Stromal cell of bone marrow (primary cell): ENCODE data around the gene TUBB4A.
"Not testable (repeated sequence)": the region's sequence is repeated elsewhere in the genome, so short reads cannot be mapped to it uniquely, and the experiment has no call there.

Source experiments
- DNase-seq: peaks from one replicate; pipeline ENCODE4 v3.0.0-alpha.2; 2012; ENCODE audit warnings: low read depth

The TUBB4A gene

DNA sequence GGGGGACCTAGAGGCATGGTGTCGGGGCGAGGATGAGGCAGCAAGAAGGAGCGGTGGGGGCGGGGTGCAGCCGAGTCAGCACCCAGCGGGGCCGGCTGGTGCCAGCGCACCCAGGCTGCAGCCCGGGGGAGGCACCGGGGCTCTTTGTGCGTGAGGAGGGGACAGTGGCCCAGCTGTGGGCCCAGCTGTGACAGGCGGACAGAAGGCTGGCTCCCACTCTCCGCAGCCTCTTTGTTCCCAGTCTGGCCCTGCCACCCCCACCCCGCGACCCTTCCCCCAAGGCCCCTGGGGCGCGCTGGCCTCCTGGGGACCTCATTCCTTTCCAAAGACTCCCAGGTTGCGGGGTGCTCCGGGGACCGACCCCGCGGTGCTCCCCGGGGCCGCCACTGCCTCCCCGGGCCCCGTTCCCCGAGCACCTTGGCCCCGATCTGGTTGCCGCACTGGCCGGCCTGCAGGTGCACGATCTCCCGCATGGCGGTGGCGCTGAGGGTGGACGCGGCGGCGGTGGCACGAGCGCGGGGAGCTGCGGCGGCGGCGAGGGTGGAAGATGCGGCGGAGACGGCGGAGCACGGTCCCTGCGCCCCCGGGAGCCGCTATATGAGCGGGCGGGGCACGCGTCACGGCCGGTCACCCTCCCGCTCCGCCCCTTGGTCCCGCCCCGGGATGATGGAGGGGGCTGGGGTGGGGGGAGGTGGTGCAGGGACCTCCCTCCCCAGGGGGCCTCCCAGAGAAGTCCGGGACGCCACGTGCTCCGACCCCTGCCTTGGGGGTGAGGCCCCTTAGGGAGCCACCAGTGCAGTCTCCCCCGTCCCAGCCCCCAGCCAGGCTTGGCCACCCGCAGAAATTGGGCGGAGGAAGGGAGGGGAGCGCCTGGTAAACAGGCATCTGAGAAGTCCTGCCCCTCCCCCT, at the start of gene TUBB4A:
Gene TUBB4A, minus strand, starts transcription at position 570 of the 909 bp plus-strand sequence. Its CDS starts 97 bp downstream, at position 473.
- no peak for DNase-seq

DNA sequence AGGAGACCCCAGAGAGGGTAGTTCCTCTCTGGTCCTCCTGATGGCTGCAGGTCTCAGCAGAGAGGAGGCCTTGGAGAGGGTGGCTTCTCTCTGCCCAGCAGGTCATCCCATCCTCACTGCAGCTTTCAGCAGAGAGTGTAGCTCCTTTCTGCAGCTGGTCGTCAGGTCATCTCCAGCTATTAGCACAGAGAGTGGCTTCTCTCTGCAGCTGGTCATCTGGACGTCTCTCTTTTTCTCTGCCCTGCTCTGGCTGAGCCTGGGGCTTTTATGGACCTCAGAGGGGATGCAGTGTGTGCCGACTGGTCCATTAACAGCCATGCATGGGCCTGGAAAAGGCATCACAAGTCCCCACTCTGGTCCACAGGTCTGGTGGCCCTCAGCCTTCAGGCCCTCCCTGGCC, 49.0 kb upstream of the TUBB4A start:
- no peak for DNase-seq

GRCh38 chr19:6550679-6551078, 48.6 kb upstream of the TUBB4A start:
- DNase-seq, result not testable (repeated sequence)

DNA sequence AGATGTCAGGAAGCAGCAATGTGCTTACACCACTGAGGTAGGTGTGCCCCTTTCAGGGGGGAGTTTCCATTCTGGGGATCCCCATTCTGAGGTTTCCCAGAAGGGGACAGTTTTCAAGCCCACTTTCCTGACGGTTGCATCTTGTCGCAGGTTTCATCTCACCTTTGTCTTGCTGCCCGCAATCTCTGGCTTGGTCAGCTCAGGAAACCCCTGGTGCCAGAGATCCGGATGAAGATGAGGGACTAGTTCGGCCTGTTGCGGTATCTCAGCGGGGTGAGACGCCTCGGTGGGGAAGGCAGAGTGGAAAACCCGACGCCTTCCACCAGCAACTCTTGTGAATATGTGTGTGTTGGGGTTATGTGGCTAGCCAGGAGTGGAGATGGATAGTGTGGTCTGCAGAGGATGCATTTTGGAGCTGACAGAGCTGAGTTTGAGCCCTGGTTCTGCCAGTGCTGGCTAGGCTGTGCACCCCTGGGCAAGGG, 41.8 kb upstream of the TUBB4A start:
- no peak for DNase-seq

DNA sequence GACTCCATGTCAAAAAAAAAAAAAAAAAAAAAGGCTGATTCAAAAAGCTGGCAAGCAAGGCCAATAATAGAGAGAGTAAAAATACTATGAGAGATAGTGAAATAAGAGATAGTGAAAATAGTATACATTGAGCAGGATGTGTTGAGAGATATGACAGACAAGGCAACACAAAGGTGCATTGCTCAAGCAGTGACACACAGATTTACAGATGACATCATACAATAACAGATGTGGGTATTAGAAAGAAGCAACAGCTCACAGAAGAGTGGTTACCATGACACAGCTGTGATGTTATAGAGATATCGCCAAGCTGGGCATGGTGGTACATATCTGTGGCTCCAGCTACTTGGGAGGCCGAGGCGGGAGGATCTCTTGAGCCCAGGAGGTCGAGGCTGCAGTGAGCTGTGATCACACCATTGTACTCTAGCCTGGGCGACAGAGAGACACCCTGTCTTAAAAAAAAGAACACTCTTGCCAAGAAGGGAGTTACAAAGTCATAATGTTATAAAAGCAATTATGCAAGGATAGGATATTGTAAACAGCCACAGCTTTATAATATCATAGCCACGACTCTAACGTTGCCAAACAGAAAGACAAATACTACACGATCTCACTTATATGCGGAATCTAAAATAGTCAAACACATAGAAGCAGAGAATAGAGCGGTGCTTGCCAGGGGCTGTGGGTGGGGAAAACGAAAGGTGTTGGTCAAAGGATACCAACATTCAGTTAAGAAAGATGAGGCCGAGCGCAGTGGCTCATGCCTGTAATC, 39.0 kb upstream of the TUBB4A start:
- no peak for DNase-seq

- no peak for DNase-seq
Measured at GRCh38 chr19:6539514-6539913, 37.4 kb upstream of the TUBB4A start.

- DNase-seq, result no peak
Measured at GRCh38 chr19:6535558-6536137, 33.5 kb upstream of the TUBB4A start.

DNA sequence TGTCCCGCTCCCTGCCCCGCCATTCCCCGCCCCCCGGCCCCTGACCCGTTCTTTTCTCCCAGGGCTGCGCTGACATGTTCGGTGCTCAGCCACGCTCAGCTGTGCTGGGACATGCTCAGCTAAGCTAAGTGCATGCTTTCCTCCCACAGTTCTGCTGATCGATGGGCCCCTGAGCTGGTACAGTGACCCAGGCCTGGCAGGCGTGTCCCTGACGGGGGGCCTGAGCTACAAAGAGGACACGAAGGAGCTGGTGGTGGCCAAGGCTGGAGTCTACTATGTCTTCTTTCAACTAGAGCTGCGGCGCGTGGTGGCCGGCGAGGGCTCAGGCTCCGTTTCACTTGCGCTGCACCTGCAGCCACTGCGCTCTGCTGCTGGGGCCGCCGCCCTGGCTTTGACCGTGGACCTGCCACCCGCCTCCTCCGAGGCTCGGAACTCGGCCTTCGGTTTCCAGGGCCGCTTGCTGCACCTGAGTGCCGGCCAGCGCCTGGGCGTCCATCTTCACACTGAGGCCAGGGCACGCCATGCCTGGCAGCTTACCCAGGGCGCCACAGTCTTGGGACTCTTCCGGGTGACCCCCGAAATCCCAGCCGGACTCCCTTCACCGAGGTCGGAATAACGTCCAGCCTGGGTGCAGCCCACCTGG, 32.5 kb upstream of the TUBB4A start:
- DNase-seq, result no peak

GRCh38 chr19:6533746-6534418, 31.8 kb upstream of the TUBB4A start:
- DNase-seq, result no peak

DNA sequence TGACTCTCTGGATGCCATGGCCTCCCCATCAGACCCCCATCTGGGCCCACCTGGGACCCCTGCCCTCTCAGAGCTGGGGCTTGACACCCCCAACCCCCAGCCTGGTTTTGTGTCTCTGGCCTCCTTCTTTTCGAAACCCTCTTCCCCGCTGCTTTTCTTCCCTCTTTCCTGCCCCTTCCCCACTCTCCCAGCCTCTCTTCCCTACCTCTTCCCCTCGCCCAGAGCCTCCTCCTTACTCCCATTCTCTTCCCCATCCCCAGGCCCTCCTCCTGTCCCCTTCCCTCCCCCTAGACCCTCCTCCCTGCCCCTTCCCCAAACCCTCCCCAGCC, 30.9 kb upstream of the TUBB4A start:
- DNase-seq, result no peak

GRCh38 chr19:6532244-6532999, 30.3 kb upstream of the TUBB4A start:
- DNase-seq, result no peak

- DNase-seq, result no peak
Measured at GRCh38 chr19:6531956-6532243, 29.8 kb upstream of the TUBB4A start.

DNA sequence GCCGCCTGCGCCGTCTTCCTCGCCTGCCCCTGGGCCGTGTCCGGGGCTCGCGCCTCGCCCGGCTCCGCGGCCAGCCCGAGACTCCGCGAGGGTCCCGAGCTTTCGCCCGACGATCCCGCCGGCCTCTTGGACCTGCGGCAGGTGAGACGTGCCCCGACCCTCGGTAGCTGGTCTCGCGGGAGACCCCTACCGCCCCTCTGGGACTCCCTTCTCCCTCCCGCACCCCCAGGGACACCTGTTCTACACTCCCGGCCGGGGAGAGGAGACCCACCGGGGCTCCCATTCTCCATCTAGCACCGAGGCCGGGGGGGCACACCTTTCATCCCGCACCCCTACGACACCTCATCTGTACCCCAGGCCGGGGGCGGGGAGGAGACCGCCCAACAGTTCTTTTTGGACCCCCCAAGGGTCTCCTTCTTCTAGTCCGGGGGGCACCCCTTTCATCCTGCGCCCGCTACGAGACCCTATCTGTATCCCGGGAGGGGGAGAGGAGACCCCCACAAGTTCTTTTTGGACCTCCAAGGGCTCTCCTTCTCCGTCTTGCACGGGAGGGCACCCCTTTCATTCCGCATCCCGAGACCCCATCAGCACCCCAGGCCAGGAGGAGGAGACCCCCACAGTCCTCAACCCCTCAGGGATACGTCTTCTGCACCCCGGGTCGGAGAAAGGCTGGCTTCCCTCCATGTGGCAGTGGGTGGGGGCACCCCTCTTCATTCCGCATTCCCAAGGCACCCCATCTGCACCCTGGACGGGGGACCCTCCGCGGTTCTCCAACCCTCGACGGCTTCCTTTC, 29.2 kb upstream of the TUBB4A start:
- DNase-seq, result no peak

- peak; percentile 79 for DNase-seq
Measured at GRCh38 chr19:6530386-6531162, 28.5 kb upstream of the TUBB4A start, which contains the start of gene TNFSF9. Gene TNFSF9, plus strand, starts transcription at chr19:6531026. Its CDS starts 11 bp downstream, at chr19:6531037.

GRCh38 chr19:6529937-6530385, 27.9 kb upstream of the TUBB4A start:
- DNase-seq, result no peak

- no peak for DNase-seq
Measured at GRCh38 chr19:6529351-6529750, 27.2 kb upstream of the TUBB4A start.

DNA sequence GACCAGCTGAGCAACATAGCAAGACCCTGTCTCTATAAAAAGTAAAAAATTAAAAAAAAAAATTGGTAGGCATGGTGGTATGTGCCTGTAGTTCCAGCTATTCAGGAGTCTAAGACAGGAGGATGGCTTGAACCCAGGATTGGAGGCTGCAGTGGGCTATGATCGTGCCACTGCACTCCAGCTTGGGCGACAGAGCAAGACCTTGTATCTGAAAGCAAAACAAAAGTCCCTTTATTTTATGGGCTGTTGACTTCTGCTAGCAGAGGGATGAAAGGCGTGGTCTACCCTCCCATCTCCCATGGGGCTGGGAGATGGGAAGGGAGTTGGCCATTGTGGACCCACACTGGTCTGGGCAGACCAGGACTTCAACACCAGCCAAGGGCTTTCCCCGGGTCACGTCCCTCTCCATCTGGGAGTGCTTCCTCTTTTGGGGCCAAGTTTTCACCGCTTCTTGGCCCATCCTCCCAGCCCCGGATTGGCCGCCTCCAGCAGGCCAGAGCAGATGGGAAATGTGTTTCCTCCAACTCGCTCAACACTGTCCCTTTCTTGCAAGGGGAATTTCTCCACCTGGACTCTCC, 26.5 kb upstream of the TUBB4A start:
- no peak for DNase-seq

DNA sequence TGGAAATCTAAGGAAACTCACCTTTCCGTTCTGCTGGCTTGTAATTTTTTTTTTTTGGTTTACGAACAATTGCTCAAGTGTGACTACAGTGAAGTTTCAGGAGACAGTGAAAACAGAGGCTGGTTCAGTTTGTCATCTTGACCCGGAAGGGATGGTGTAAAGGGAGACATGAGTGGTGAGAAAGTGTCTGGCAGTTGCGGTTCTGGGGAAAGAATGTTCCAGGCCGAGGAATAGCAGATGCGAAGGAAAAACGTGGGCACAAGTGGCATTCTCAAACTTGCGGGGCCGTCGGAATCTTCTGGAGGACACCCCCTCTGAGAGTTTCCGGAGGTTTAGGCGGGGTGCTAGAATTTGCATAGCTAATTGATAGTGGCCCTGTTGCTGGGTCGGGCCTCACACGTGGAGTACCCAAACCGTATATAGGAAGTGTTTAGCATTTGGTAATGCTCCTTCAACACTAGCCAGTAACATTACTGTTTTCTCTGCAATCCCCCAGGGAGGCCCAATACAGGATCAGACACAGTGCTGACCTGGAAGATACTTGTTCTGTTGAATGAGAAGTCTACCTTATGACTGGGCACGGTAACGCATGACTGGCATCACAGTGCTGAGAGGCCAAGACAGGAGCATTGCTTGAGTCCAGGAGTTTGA, 25.9 kb upstream of the TUBB4A start:
- no peak for DNase-seq
